Spleen (tissue), 11 donors: ENCODE data around the gene ZC3H7B. TPM values are rescaled to one million over a fixed set of nuclear protein-coding genes. Genes with fewer than 3 reads are reported as not detected.
A peak's percentile ranks its signal among the peaks of the same experiment; 100 is the strongest.

Source experiments
- DNase-seq: peaks from one replicate; pipeline ENCODE4 v3.0.0-alpha.2; 2020
- H3K27ac ChIP-seq, 8 donors: fragments of 200-600 bp; sonication (generic) in 7 of 8; 1 replicate in 4 of 8; 2 replicates in 4 of 8; pipeline versions ENCODE4 v1.5.0 to v1.8.0; 2016 to 2021; ENCODE audit warnings: inconsistent platforms in 4 of 8, mild to moderate bottlenecking in 4 of 8, moderate library complexity in 1 of 8
- H3K27me3 ChIP-seq, 7 donors: fragments of 200-600 bp; sonication (generic) in 6 of 7; replicated peaks in 1 of 7; 1 replicate in 4 of 7; 2 replicates in 3 of 7; pipeline versions ENCODE4 v1.5.0 to v1.8.0; 2016 to 2021; ENCODE audit warnings: inconsistent platforms in 3 of 7, mild to moderate bottlenecking in 1 of 7
- H3K36me3 ChIP-seq, 6 donors: fragments of 200-600 bp; sonication (generic) in 5 of 6; 1 replicate in 4 of 6; 2 replicates in 2 of 6; pipeline versions ENCODE4 v1.5.0 to v1.8.0; 2016 to 2021; ENCODE audit warnings: inconsistent platforms in 2 of 6
- H3K4me1 ChIP-seq, 6 donors: fragments of 200-600 bp; sonication (generic) in 5 of 6; 1 replicate in 3 of 6; 2 replicates in 3 of 6; pipeline versions ENCODE4 v1.5.0 to v1.8.0; 2016 to 2021; ENCODE audit warnings: inconsistent platforms in 3 of 6
- H3K4me3 ChIP-seq, 8 donors: fragments of 200-600 bp; sonication (generic) in 7 of 8; 1 replicate in 4 of 8; 2 replicates in 4 of 8; pipeline versions ENCODE4 v1.5.0 to v1.8.0; 2016 to 2021; ENCODE audit warnings: inconsistent platforms in 4 of 8, mild to moderate bottlenecking in 4 of 8, moderate library complexity in 2 of 8
- H3K9me3 ChIP-seq, 8 donors: fragments of 200-600 bp; sonication (generic) in 7 of 8; 1 replicate in 4 of 8; 2 replicates in 4 of 8; pipeline versions ENCODE4 v1.5.0 to v1.8.0; 2016 to 2021; ENCODE audit warnings: inconsistent platforms in 4 of 8
- POLR2A ChIP-seq, 3 donors: fragments of 450-650 bp; IDR thresholded peaks; one replicate each; pipeline ENCODE4 v1.5.1; 2017; ENCODE audit warnings: antibody characterized with exemption in 3 of 3, mild to moderate bottlenecking in 1 of 3
- POLR2AphosphoS5 ChIP-seq, 3 donors: sonication (generic); formaldehyde crosslinking; IDR thresholded peaks; one replicate each; pipeline ENCODE4 v1.5.1; 2017; ENCODE audit warnings: antibody characterized with exemption in 3 of 3
- WGBS, 5 donors: extraction: QIAGEN DNeasy Blood & Tissue Kit in 3 of 5; methylation state at CpG; one replicate each; pipeline versions ENCODE4 v1.1.5 to v1.1.7; 2013 to 2018; 5-methylcytosine and 5-hydroxymethylcytosine counted together
- intact Hi-C: fragments of 100-400 bp; cut with DNase I; formaldehyde crosslinking; loops from one replicate; pipeline ENCODE4 v1.15.0; 2023; ENCODE audit warnings: low total_unique reads
- polyA plus RNA-seq, 3 donors: library from polyadenylated mRNA; stranded (reverse); fragments of 200-250 nt; gene quantifications; one replicate each; pipeline ENCODE4 v1.2.1, GENCODE V29; 2013
- total RNA-seq, 7 donors: library from RNA; depleted of rRNA in 3 of 7; stranded (reverse); fragments of >200 nt in 3 of 7; fragmentation: NEBNext Ultra II Directional in 4 of 7; extraction: Animal tissue kit (Norgen Biotek cat#: 25700) in 4 of 7; gene quantifications; one replicate each; pipeline versions ENCODE4 v1.1.0 to v1.2.1, GENCODE V29; 2016 to 2021
- TF ChIP-seq, protein P1 (sequence below), 11 experiments: fragments of 200-600 bp in 7 of 11; fragments of 450-650 bp in 4 of 11; sonication (generic) in 4 of 11; IDR thresholded peaks in 8 of 11; conservative IDR thresholded peaks in 3 of 11; 1 replicate in 7 of 11; 2 replicates in 4 of 11; pipeline versions ENCODE4 v1.4.0 to v1.8.0; 2016 to 2021; ENCODE audit warnings: antibody characterized with exemption in 11 of 11, inconsistent platforms in 4 of 11, mild to moderate bottlenecking in 1 of 11
- donor health status: healthy with polysubstance abuse.
- donor health status: DM: no; HTN: no; CAD: no; lungs with moderate emphysema.
- donor health status: DM: no; HTN: no; CAD: no.
- donor health status: Bipolar disorder and iron deficiency.
- donor health status: healthy.
- donor health status: DM: no; HTN: no; CAD: no.
- donor health status: DM: yes; HTN: yes; CAD: no.

Gene ZC3H7B
- total and polyA plus RNA-seq, 10 donors, result 10.5 to 59.1 (median 46.9) TPM

DNA sequence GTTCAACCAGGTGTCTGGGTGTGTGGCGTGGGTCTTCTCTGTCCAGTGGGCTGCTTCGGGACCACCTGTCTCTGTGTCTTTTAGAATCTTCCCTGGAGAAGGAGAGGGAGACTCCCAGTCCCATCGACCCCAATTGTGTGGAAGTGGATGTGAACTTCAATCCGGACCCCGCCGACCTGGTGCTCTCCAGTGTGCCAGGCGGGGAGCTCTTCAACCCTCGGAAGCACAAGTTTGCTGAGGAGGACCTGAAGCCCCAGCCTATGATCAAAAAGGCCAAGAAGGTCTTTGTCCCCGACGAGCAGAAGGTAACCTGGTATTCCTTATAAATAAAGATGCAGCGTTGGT lies 92.7 kb downstream of the ZC3H7B start:
- H3K36me3 ChIP-seq, result peaks cover 0 to 88% (median 48%) of the 10 kb centered on the region in 6 donors
- 87 to 94% (median 91%) methylated on average over 10 to 11 of the region's 11 CpGs for WGBS, 5 donors

DNA sequence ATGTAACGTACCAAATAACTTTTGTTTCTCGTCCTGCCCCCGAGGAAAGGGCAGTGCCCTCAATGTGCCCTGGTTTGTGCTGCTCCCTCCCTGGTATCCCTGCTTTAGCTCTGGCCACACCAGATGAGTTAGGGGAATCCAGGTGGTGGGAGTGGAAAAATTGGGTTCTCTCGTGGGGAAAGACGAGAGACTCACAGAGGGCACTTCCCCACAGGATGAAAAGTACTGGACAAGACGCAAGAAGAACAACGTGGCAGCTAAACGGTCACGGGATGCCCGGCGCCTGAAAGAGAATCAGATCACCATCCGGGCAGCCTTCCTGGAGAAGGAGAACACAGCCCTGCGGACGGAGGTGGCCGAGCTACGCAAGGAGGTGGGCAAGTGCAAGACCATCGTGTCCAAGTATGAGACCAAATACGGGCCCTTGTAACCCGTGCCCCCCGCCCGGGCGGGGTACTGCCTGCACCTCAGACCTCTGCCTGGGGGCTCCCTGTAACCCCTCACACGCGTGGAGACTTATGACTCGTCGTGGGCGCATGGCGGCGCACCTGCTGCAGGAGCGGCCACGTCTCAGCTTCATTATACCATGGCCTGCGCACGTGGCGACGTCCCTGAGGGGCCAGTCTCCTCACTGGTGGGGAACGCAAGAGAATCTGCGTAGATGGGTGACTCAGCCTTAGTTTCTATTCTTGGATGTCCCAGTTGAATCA lies 94.4 kb downstream of the ZC3H7B start:
- intact Hi-C loops, result no loop called here
- Histone ChIP-seq H3K27ac (no peak overlapping the region), H3K9me3 (no peaks in the 10 kb centered on the region), H3K4me1 (peaks cover 0 to 18% (median 6%) of the 10 kb centered on the region in 6 donors), H3K36me3 (peaks cover 0 to 71% (median 36%) of the 10 kb centered on the region in 6 donors), H3K4me3 (no peak overlapping the region), H3K27me3 (no peaks in the 10 kb centered on the region)
- DNase-seq, result no peak
- TF ChIP-seq, protein P1, sequence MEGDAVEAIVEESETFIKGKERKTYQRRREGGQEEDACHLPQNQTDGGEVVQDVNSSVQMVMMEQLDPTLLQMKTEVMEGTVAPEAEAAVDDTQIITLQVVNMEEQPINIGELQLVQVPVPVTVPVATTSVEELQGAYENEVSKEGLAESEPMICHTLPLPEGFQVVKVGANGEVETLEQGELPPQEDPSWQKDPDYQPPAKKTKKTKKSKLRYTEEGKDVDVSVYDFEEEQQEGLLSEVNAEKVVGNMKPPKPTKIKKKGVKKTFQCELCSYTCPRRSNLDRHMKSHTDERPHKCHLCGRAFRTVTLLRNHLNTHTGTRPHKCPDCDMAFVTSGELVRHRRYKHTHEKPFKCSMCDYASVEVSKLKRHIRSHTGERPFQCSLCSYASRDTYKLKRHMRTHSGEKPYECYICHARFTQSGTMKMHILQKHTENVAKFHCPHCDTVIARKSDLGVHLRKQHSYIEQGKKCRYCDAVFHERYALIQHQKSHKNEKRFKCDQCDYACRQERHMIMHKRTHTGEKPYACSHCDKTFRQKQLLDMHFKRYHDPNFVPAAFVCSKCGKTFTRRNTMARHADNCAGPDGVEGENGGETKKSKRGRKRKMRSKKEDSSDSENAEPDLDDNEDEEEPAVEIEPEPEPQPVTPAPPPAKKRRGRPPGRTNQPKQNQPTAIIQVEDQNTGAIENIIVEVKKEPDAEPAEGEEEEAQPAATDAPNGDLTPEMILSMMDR (IDR thresholded peaks at IDR 0.05 in 8 of 11, conservative IDR thresholded peaks at IDR 0.05 in 3 of 11), result no peak
- TF ChIP-seq POLR2AphosphoS5 (IDR thresholded peaks at IDR 0.05), result peak in 1 of 3 donors; percentile 38
- WGBS, 5 donors, result 89 to 96% (median 93%) methylated on average over 32 to 37 of the region's 37 CpGs

More for the DNA sequence above, 92.7 kb downstream of the ZC3H7B start:
- DNase-seq, result no peak
- H3K27me3 ChIP-seq, result no peaks in the 10 kb centered on the region
- intact Hi-C loops, result no loop called here
- H3K4me3 ChIP-seq, result no peak overlapping the region
- H3K9me3 ChIP-seq, result no peaks in the 10 kb centered on the region
- H3K4me1 ChIP-seq, result peaks cover 0 to 18% (median 6%) of the 10 kb centered on the region in 6 donors
- peak overlapping the region in 7 of 8 donors; percentile 35 to 71 (median 67) for H3K27ac ChIP-seq
- TF ChIP-seq, protein P1 (IDR thresholded peaks at IDR 0.05 in 8 of 11, conservative IDR thresholded peaks at IDR 0.05 in 3 of 11), result no peak
- TF ChIP-seq POLR2AphosphoS5 (IDR thresholded peaks at IDR 0.05), result no peak
- TF ChIP-seq POLR2A (IDR thresholded peaks at IDR 0.05), result no peak

DNA sequence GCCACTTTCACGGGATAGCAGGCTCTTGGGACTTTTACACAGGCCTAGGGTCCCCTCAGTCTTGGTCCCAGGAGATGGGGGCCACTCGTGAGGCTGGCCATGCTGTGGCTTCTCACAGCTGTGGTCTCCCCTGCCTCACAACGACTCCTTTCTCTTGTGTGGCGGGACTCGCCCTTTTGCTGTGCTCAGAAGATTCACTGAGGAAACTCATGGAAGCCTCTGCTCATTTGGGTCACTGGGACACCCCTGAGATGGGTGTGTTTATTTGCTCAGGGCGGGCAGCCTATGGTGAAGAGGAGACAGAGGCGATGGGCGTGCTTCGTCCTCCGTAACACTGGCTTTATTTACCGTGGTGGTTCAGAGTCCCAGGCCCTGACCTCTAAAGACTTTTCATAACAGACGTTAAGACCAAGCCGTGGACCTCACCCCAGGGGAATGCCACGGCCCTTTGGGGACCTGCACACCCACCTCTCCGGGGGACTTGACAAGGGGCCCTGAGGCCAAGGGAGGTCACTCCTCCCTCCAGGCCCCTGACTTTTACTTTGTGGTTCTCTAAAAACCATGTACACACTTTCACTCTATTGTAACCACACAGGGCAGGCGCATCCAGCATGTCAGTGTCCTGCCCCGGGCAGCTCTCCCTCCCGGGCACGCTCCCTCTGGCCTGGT lies 96.0 kb downstream of the ZC3H7B start:
- no peak overlapping the region for H3K27ac ChIP-seq
- peaks cover 0 to 59% (median 36%) of the 10 kb centered on the region in 6 donors for H3K36me3 ChIP-seq
- 84 to 93% (median 91%) methylated on average over 15 to 19 of the region's 19 CpGs for WGBS, 5 donors
- TF ChIP-seq, protein P1 (IDR thresholded peaks at IDR 0.05 in 8 of 11, conservative IDR thresholded peaks at IDR 0.05 in 3 of 11), result no peak
- TF ChIP-seq POLR2AphosphoS5 (IDR thresholded peaks at IDR 0.05) (no peak), POLR2A (IDR thresholded peaks at IDR 0.05) (no peak)
- H3K4me1 ChIP-seq, result peaks cover 0 to 26% (median 11%) of the 10 kb centered on the region in 6 donors
- H3K4me3 ChIP-seq, result no peak overlapping the region
- intact Hi-C loops, result no loop called here
- no peak for DNase-seq
- no peaks in the 10 kb centered on the region for H3K27me3 ChIP-seq
- no peaks in the 10 kb centered on the region for H3K9me3 ChIP-seq

DNA sequence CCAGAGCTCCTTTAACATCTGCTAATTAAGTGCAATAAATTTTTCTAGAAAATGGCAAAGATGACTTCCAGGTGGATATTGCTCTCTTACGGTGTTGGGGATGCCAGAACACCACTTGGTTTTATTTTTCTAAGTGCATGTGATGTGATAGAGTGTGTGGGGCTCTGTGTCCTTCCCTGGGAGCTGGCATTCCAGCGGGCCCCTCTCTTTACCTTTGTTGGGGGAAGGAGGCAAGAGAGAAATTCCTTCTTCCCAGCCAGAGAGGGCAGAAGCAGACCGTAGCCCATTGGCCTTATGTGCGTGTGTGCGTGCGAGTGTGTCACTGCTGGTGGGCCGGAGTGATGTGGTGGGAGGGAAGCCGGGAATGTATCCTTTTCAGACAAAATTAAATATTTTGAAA lies 97.6 kb downstream of the ZC3H7B start:
- WGBS, 5 donors, result 88 to 96% (median 95%) methylated on average over 8 of the region's 8 CpGs
- intact Hi-C loops, result no loop called here

More for the DNA sequence above, 97.6 kb downstream of the ZC3H7B start:
- no peak for DNase-seq
- Histone ChIP-seq H3K4me3 (no peak overlapping the region), H3K27me3 (no peaks in the 10 kb centered on the region), H3K27ac (no peak overlapping the region), H3K4me1 (peaks cover 5 to 27% (median 16%) of the 10 kb centered on the region in 6 donors), H3K36me3 (peaks cover 0 to 57% (median 36%) of the 10 kb centered on the region in 6 donors), H3K9me3 (no peaks in the 10 kb centered on the region)
- TF ChIP-seq POLR2A (IDR thresholded peaks at IDR 0.05) (no peak), POLR2AphosphoS5 (IDR thresholded peaks at IDR 0.05) (no peak)
- TF ChIP-seq, protein P1 (IDR thresholded peaks at IDR 0.05 in 8 of 11, conservative IDR thresholded peaks at IDR 0.05 in 3 of 11), result no peak
